Mucosa of descending colon (tissue), 3 donors: ENCODE measurements around the gene CACNA1E. TPM values are rescaled to one million over a fixed set of nuclear protein-coding genes. Genes with fewer than 3 reads are reported as not detected.

ENCODE experiments used
- ATAC-seq: fragments of 200-7000 bp; cut with Tn5 transposase; one replicate; pipeline ENCODE4 v1.9.1; 2020; ENCODE audit warnings: mild to moderate bottlenecking, moderate library complexity
- DNase-seq, 3 donors: peaks; one replicate each; pipeline ENCODE4 v3.0.0-alpha.2; 2020
- H3K36me3 ChIP-seq: fragments of 200-600 bp; one replicate; pipeline ENCODE4 v1.8.0; 2021; ENCODE audit warnings: low read depth, mild to moderate bottlenecking
- H3K4me1 ChIP-seq: fragments of 200-600 bp; one replicate; pipeline ENCODE4 v1.8.0; 2021; ENCODE audit warnings: low read depth, mild to moderate bottlenecking
- H3K4me3 ChIP-seq: fragments of 200-600 bp; one replicate; pipeline ENCODE4 v1.8.0; 2021; ENCODE audit warnings: mild to moderate bottlenecking
- H3K9me3 ChIP-seq: fragments of 200-600 bp; one replicate; pipeline ENCODE4 v1.8.0; 2021; ENCODE audit warnings: mild to moderate bottlenecking
- intact Hi-C, 2 donors: fragments of 100-400 bp; cut with DNase I in 1 of 2; cut with micrococcal nuclease in 1 of 2; formaldehyde crosslinking; loops; one replicate each; pipeline versions ENCODE4 v1.11.0 to v1.11.1; 2022; cut with DNase I, micrococcal nuclease
- total RNA-seq, 3 donors: library from RNA; stranded (reverse); fragmentation: NEBNext Ultra II Directional in 2 of 3; extraction: Animal tissue kit (Norgen Biotek cat#: 25700) in 2 of 3; gene quantifications; one replicate each; pipeline versions ENCODE4 v1.2.1 to v1.2.4, GENCODE V29; 2021 to 2023
- TF ChIP-seq, protein P1 (sequence below): fragments of 200-600 bp; IDR thresholded peaks from one replicate; pipeline ENCODE4 v1.8.0; 2022; ENCODE audit warnings: antibody characterized with exemption, mild to moderate bottlenecking
- donor health status: DM: no; HTN: no; CAD: no; lungs with moderate emphysema.
- donor health status: DM: no; HTN: no; CAD: no.
- donor health status: DM: no; HTN: yes; CAD: no.

The CACNA1E gene
- total RNA-seq, 3 donors from 2014 or later: 0.09 to 1.4 (median 0.22) TPM

- no peaks in the 10 kb centered on the region for H3K9me3 ChIP-seq
- no peak for ATAC-seq
- intact Hi-C loops: no loop called here
- TF ChIP-seq, protein P1, sequence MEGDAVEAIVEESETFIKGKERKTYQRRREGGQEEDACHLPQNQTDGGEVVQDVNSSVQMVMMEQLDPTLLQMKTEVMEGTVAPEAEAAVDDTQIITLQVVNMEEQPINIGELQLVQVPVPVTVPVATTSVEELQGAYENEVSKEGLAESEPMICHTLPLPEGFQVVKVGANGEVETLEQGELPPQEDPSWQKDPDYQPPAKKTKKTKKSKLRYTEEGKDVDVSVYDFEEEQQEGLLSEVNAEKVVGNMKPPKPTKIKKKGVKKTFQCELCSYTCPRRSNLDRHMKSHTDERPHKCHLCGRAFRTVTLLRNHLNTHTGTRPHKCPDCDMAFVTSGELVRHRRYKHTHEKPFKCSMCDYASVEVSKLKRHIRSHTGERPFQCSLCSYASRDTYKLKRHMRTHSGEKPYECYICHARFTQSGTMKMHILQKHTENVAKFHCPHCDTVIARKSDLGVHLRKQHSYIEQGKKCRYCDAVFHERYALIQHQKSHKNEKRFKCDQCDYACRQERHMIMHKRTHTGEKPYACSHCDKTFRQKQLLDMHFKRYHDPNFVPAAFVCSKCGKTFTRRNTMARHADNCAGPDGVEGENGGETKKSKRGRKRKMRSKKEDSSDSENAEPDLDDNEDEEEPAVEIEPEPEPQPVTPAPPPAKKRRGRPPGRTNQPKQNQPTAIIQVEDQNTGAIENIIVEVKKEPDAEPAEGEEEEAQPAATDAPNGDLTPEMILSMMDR: no peak
- no peak for DNase-seq
- H3K4me1 ChIP-seq: no peaks in the 10 kb centered on the region
- H3K36me3 ChIP-seq: no peaks in the 10 kb centered on the region
- no peak overlapping the region for H3K4me3 ChIP-seq
Observed at GRCh38 chr1:181767001-181767708, 283.8 kb downstream of the CACNA1E start.

- no peak overlapping the region for H3K4me3 ChIP-seq
- no peaks in the 10 kb centered on the region for H3K36me3 ChIP-seq
- ATAC-seq (no peak), DNase-seq (no peak)
- no peaks in the 10 kb centered on the region for H3K9me3 ChIP-seq
- H3K4me1 ChIP-seq: no peaks in the 10 kb centered on the region
- TF ChIP-seq, protein P1: no peak
- intact Hi-C loops: no loop called here
Observed at GRCh38 chr1:181768211-181768929, 285.1 kb downstream of the CACNA1E start.

DNA sequence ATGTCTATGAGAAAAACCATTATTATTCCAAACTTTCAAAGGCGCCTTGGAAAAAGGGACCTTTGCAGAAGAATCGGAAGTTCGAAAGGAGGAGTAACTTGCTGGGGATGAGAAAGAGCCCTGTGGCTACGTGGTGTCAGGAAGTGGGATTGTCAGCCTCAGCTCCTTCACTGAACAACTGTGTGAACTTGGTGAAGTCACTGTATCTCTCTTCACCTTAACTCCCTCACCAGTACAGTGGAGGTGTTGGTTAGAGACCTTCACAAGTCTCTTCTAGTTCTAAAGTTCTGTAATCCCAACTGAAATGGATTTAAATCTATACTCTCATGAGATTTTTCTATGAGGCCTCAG lies 285.6 kb downstream of the CACNA1E start:
- H3K9me3 ChIP-seq: no peaks in the 10 kb centered on the region
- no peaks in the 10 kb centered on the region for H3K36me3 ChIP-seq
- DNase-seq (no peak), ATAC-seq (no peak)
- intact Hi-C loops: no loop called here
- H3K4me3 ChIP-seq: no peak overlapping the region
- H3K4me1 ChIP-seq: no peaks in the 10 kb centered on the region
- TF ChIP-seq, protein P1: no peak

DNA sequence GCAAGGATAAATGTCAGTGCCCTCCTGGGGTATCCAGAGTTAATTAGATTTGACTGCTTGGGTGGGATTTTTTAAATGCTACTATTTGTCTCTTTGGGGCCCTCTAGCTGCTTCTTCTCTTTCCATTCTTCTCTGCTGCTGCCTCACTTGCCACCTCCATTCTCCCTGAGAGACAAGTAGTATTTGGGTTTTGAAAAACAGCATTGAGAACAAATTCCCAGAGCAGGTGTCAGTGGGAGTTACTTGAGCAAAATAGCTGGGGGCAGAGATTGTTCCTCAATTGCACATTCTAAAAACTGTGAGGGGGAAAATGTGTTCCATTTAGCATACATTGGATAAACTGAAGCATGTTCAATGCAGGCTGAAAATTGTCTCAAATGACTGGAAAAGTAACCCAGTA lies 286.5 kb downstream of the CACNA1E start:
- TF ChIP-seq, protein P1: no peak
- DNase-seq (no peak), ATAC-seq (no peak)
- Histone ChIP-seq H3K4me3 (no peak overlapping the region), H3K9me3 (no peaks in the 10 kb centered on the region), H3K4me1 (no peaks in the 10 kb centered on the region), H3K36me3 (no peaks in the 10 kb centered on the region)
- intact Hi-C loops: no loop called here

- TF ChIP-seq, protein P1: no peak
- Histone ChIP-seq H3K9me3 (no peaks in the 10 kb centered on the region), H3K4me3 (no peak overlapping the region), H3K4me1 (no peaks in the 10 kb centered on the region), H3K36me3 (no peaks in the 10 kb centered on the region)
- intact Hi-C loops: no loop called here
- DNase-seq: no peak
- ATAC-seq: no peak
Observed at GRCh38 chr1:181772714-181773113, 289.4 kb downstream of the CACNA1E start.
